HG02970 (cell line): ENCODE results near the gene ACACA.

Experiments
- ATAC-seq: cut with Tn5 transposase; IDR thresholded peaks from one replicate; pipeline ENCODE4 v1.9.1; 2021; ENCODE audit warnings: mild to moderate bottlenecking, moderate library complexity, moderate number of reproducible peaks; ENCODE audit not compliant: unreplicated experiment, low FRiP score

The ACACA gene

GRCh38 chr17:37056622-37057021, 350.0 kb downstream of the ACACA start:
- ATAC-seq = no peak

GRCh38 chr17:37054894-37055293, 351.7 kb downstream of the ACACA start:
- ATAC-seq = no peak

GRCh38 chr17:37052450-37052849, 354.2 kb downstream of the ACACA start:
- no peak for ATAC-seq

GRCh38 chr17:37051833-37052232, 354.8 kb downstream of the ACACA start:
- ATAC-seq = no peak

- no peak for ATAC-seq
Observed at GRCh38 chr17:37051381-37051780, 355.3 kb downstream of the ACACA start.

- ATAC-seq = no peak
Observed at GRCh38 chr17:37050920-37051319, 355.7 kb downstream of the ACACA start.

GRCh38 chr17:37048811-37049210, 357.8 kb downstream of the ACACA start:
- ATAC-seq = no peak

- ATAC-seq = no peak
Observed at GRCh38 chr17:37047631-37048104, 359.0 kb downstream of the ACACA start.

- no peak for ATAC-seq
Observed at GRCh38 chr17:37045351-37045922, 361.2 kb downstream of the ACACA start.

GRCh38 chr17:37043201-37043600, 363.4 kb downstream of the ACACA start:
- no peak for ATAC-seq

- no peak for ATAC-seq
Observed at GRCh38 chr17:37041932-37042331, 364.7 kb downstream of the ACACA start.

- no peak for ATAC-seq
Observed at GRCh38 chr17:37039269-37039668, 367.4 kb downstream of the ACACA start.

- no peak for ATAC-seq
Observed at GRCh38 chr17:37037590-37038155, 369.0 kb downstream of the ACACA start.
